Measurements from ENCODE around the gene ACBD3. TPM values are rescaled to one million over a fixed set of nuclear protein-coding genes. Genes with fewer than 3 reads are reported as not detected.

Gene ACBD3
- total RNA-seq, 5 donors from 2014 or later (not counting 1 experiment from before 2014, with no cell fraction given), result 21.7 to 26.2 (median 22.5) TPM

DNA sequence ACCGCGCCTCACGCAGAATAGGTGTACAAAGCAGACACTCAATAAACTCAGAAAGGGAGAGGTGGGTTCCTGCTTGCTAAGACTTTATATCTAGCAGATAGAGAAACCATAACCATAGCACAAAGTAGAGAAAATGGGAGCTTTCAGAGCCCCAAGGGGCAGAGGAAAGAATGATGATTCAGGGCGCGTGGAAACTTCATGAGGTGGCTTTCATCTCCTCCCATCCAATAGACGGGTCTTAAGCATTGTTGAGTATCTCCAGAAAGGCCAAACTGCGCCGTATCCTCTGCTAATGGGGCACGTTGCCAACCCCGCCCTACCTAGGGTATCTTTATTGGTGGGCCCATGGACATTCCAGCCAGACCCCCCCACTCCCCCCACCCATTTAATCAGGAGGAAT is 36.1 kb upstream of the ACBD3 start:
- H3K36me3 Mint-ChIP-seq, result no peaks in the 10 kb centered on the region

GRCh38 chr1:226220473-226221189 is 34.1 kb upstream of the ACBD3 start:
- no peaks in the 10 kb centered on the region for H3K9me3 Mint-ChIP-seq
- 81% methylated on average over 7 of the region's 11 CpGs for WGBS (ENCODE audit: insufficient coverage)
- H3K36me3 ChIP-seq (ENCODE audit: control insufficient read depth in 2 of 2, extremely low read depth in 1 of 2, insufficient read depth in 1 of 2, low read length in 1 of 2), result no peaks in the 10 kb centered on the region
- H3K9me3 ChIP-seq, result no peaks in the 10 kb centered on the region
- no peak overlapping the region for H3K27ac ChIP-seq (ENCODE audit: low read length)
- POLR2A ChIA-PET, result no interaction called here
- H3K4me3 ChIP-seq (ENCODE audit: control insufficient read depth in 1 of 2, extremely low read depth in 1 of 2, low read length in 1 of 2), result no peak overlapping the region
- H3K4me1 Mint-ChIP-seq, result peaks cover 5 to 6% (median 6%) of the 10 kb centered on the region in 3 donors
- CTCF ChIA-PET, result no interaction called here
- no peaks in the 10 kb centered on the region for H3K36me3 Mint-ChIP-seq
- H3K27ac Mint-ChIP-seq, result no peak overlapping the region
- no peak for DNase-seq
- H3K27me3 Mint-ChIP-seq, result peaks cover 8 to 35% of the 10 kb centered on the region in 2 donors
- H3K27me3 ChIP-seq (replicated peaks in 1 of 2; ENCODE audit: control insufficient read depth in 2 of 2, extremely low read depth in 1 of 2, insufficient read depth in 2 of 2, low read length in 1 of 2), result peaks cover 2 to 34% of the 10 kb centered on the region in 2 experiments
- peaks cover 0 to 12% of the 10 kb centered on the region in 2 experiments for H3K4me1 ChIP-seq (ENCODE audit: control insufficient read depth in 1 of 2, extremely low read depth in 1 of 2, insufficient read depth in 2 of 2, low read length in 2 of 2)
- ATAC-seq (replicated peaks in 1 of 4), result no peak
- no peak overlapping the region for H3K4me3 Mint-ChIP-seq

More for the DNA sequence above, 36.1 kb upstream of the ACBD3 start:
- ChIA-PET POLR2A (no interaction called here), CTCF (no interaction called here)
- ATAC-seq (replicated peaks in 1 of 4) (no peak), DNase-seq (no peak)
- Histone ChIP-seq H3K4me3 (ENCODE audit: control insufficient read depth in 1 of 2, extremely low read depth in 1 of 2, low read length in 1 of 2) (no peak overlapping the region), H3K9me3 (no peaks in the 10 kb centered on the region), H3K4me1 (ENCODE audit: control insufficient read depth in 1 of 2, extremely low read depth in 1 of 2, insufficient read depth in 2 of 2, low read length in 2 of 2) (peaks cover 0 to 12% of the 10 kb centered on the region in 2 experiments), H3K36me3 (ENCODE audit: control insufficient read depth in 2 of 2, extremely low read depth in 1 of 2, insufficient read depth in 1 of 2, low read length in 1 of 2) (no peaks in the 10 kb centered on the region), H3K27ac (ENCODE audit: low read length) (no peak overlapping the region), H3K27me3 (replicated peaks in 1 of 2; ENCODE audit: control insufficient read depth in 2 of 2, extremely low read depth in 1 of 2, insufficient read depth in 2 of 2, low read length in 1 of 2) (peaks cover 2 to 34% of the 10 kb centered on the region in 2 experiments)
- Mint-ChIP-seq H3K27me3 (peaks cover 8 to 42% of the 10 kb centered on the region in 2 donors), H3K4me1 (peaks cover 5 to 6% (median 6%) of the 10 kb centered on the region in 3 donors), H3K9me3 (no peaks in the 10 kb centered on the region), H3K27ac (no peak overlapping the region), H3K4me3 (peak overlapping the region in 2 of 3 donors; percentile 17 to 56)
- no CpG with 5 or more reads among the region's 10 CpGs for WGBS (ENCODE audit: insufficient coverage)

DNA sequence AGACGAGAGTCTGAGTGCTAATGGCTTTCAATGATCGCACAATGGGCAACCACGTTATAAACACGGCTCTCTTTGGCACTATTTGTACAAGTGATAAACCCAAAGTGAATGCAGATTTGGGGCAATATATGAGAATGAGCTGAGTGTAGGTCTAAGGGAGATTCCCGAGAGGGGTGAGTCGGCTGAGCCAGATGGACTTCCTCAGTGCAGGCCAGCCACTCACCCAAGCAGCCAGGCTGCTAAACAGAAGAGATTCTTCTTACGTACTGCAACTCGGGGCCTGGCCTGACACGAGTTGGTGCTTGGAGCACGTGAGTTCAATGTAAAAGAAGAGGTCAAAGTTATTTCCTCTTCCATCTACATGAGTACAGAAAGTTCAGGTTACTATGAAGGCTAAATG is 30.7 kb upstream of the ACBD3 start:
- no peaks in the 10 kb centered on the region for H3K4me1 ChIP-seq (ENCODE audit: control insufficient read depth in 1 of 2, extremely low read depth in 1 of 2, insufficient read depth in 2 of 2, low read length in 2 of 2)
- peaks cover 5 to 13% of the 10 kb centered on the region in 2 donors for H3K27me3 Mint-ChIP-seq
- CTCF ChIA-PET, result no interaction called here
- no peak overlapping the region for H3K4me3 ChIP-seq (ENCODE audit: control insufficient read depth in 1 of 2, extremely low read depth in 1 of 2, low read length in 1 of 2)
- H3K9me3 Mint-ChIP-seq, result no peaks in the 10 kb centered on the region
- POLR2A ChIA-PET, result no interaction called here
- WGBS (ENCODE audit: insufficient coverage), result 92% methylated on average over 7 of the region's 10 CpGs
- no peak for DNase-seq
- no peak overlapping the region for H3K27ac Mint-ChIP-seq
- peaks cover 0 to 9% of the 10 kb centered on the region in 2 experiments for H3K27me3 ChIP-seq (replicated peaks in 1 of 2; ENCODE audit: control insufficient read depth in 2 of 2, extremely low read depth in 1 of 2, insufficient read depth in 2 of 2, low read length in 1 of 2)
- H3K4me1 Mint-ChIP-seq, result no peaks in the 10 kb centered on the region
- H3K27ac ChIP-seq (ENCODE audit: low read length), result no peak overlapping the region
- no peak for ATAC-seq (replicated peaks in 1 of 4)
- H3K9me3 ChIP-seq, result no peaks in the 10 kb centered on the region
- H3K4me3 Mint-ChIP-seq, result no peak overlapping the region
- no peaks in the 10 kb centered on the region for H3K36me3 ChIP-seq (ENCODE audit: control insufficient read depth in 2 of 2, extremely low read depth in 1 of 2, insufficient read depth in 1 of 2, low read length in 1 of 2)
- H3K36me3 Mint-ChIP-seq, result no peaks in the 10 kb centered on the region

DNA sequence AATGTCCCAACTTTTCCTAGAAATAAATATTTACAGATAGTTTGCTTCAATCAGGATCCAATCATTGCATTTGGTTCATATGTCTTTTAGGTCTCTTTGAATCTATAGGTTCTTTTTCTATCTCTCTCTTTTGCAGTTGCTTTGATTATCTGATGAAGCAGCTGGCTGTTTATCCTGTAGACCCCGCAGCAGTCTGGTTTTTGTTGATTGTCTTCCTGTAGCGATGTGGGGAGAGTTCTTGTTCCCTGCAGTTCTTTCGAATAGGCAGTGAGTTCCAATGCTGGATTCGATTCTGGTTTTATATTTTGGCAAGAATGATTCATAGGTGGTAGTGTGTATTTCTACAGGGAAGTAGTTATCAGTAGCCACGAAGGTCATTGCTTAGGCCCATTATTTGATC is 29.5 kb upstream of the ACBD3 start:
- H3K4me1 ChIP-seq (ENCODE audit: control insufficient read depth in 1 of 2, extremely low read depth in 1 of 2, insufficient read depth in 2 of 2, low read length in 2 of 2), result no peaks in the 10 kb centered on the region
- peaks cover 0 to 6% of the 10 kb centered on the region in 2 experiments for H3K27me3 ChIP-seq (replicated peaks in 1 of 2; ENCODE audit: control insufficient read depth in 2 of 2, extremely low read depth in 1 of 2, insufficient read depth in 2 of 2, low read length in 1 of 2)
- no peak overlapping the region for H3K4me3 Mint-ChIP-seq
- ChIA-PET POLR2A (no interaction called here), CTCF (no interaction called here)
- H3K36me3 ChIP-seq (ENCODE audit: control insufficient read depth in 2 of 2, extremely low read depth in 1 of 2, insufficient read depth in 1 of 2, low read length in 1 of 2), result no peaks in the 10 kb centered on the region
- H3K9me3 ChIP-seq, result no peaks in the 10 kb centered on the region
- ATAC-seq (replicated peaks in 1 of 4) (no peak), DNase-seq (no peak)
- no peak overlapping the region for H3K27ac ChIP-seq (ENCODE audit: low read length)
- no peaks in the 10 kb centered on the region for H3K36me3 Mint-ChIP-seq
- H3K27me3 Mint-ChIP-seq, result peaks cover 0 to 8% of the 10 kb centered on the region in 2 donors
- no peak overlapping the region for H3K4me3 ChIP-seq (ENCODE audit: control insufficient read depth in 1 of 2, extremely low read depth in 1 of 2, low read length in 1 of 2)
- WGBS (ENCODE audit: insufficient coverage), result 80% methylated on average over 4 of the region's 5 CpGs
- H3K9me3 Mint-ChIP-seq, result no peaks in the 10 kb centered on the region
- no peak overlapping the region for H3K27ac Mint-ChIP-seq
- no peaks in the 10 kb centered on the region for H3K4me1 Mint-ChIP-seq

GRCh38 chr1:226215239-226215638 is 28.7 kb upstream of the ACBD3 start:
- no peak overlapping the region for H3K27ac Mint-ChIP-seq

GRCh38 chr1:226212545-226212944 is 26.0 kb upstream of the ACBD3 start:
- Histone ChIP-seq H3K4me3 (ENCODE audit: control insufficient read depth in 1 of 2, extremely low read depth in 1 of 2, low read length in 1 of 2) (no peak overlapping the region), H3K27me3 (replicated peaks in 1 of 2; ENCODE audit: control insufficient read depth in 2 of 2, extremely low read depth in 1 of 2, insufficient read depth in 2 of 2, low read length in 1 of 2) (no peaks in the 10 kb centered on the region), H3K36me3 (ENCODE audit: control insufficient read depth in 2 of 2, extremely low read depth in 1 of 2, insufficient read depth in 1 of 2, low read length in 1 of 2) (no peaks in the 10 kb centered on the region), H3K4me1 (ENCODE audit: control insufficient read depth in 1 of 2, extremely low read depth in 1 of 2, insufficient read depth in 2 of 2, low read length in 2 of 2) (no peaks in the 10 kb centered on the region), H3K9me3 (no peaks in the 10 kb centered on the region), H3K27ac (ENCODE audit: low read length) (no peak overlapping the region)
- ATAC-seq (replicated peaks in 1 of 4), result no peak
- ChIA-PET CTCF (no interaction called here), POLR2A (no interaction called here)
- 88% methylated on average over 7 of the region's 8 CpGs for WGBS (ENCODE audit: insufficient coverage)
- Mint-ChIP-seq H3K27me3 (no peaks in the 10 kb centered on the region), H3K4me1 (no peaks in the 10 kb centered on the region), H3K4me3 (no peak overlapping the region), H3K27ac (no peak overlapping the region), H3K9me3 (no peaks in the 10 kb centered on the region), H3K36me3 (no peaks in the 10 kb centered on the region)
- DNase-seq, result no peak

More at GRCh38 chr1:226215239-226215638, 28.7 kb upstream of the ACBD3 start:
- no peaks in the 10 kb centered on the region for H3K9me3 Mint-ChIP-seq
- no peaks in the 10 kb centered on the region for H3K36me3 ChIP-seq (ENCODE audit: control insufficient read depth in 2 of 2, extremely low read depth in 1 of 2, insufficient read depth in 1 of 2, low read length in 1 of 2)
- H3K9me3 ChIP-seq, result no peaks in the 10 kb centered on the region
- no peak overlapping the region for H3K4me3 Mint-ChIP-seq
- H3K4me3 ChIP-seq (ENCODE audit: control insufficient read depth in 1 of 2, extremely low read depth in 1 of 2, low read length in 1 of 2), result no peak overlapping the region
- no peaks in the 10 kb centered on the region for H3K4me1 ChIP-seq (ENCODE audit: control insufficient read depth in 1 of 2, extremely low read depth in 1 of 2, insufficient read depth in 2 of 2, low read length in 2 of 2)
- peaks cover 0 to under 1% of the 10 kb centered on the region in 2 experiments for H3K27me3 ChIP-seq (replicated peaks in 1 of 2; ENCODE audit: control insufficient read depth in 2 of 2, extremely low read depth in 1 of 2, insufficient read depth in 2 of 2, low read length in 1 of 2)
- WGBS (ENCODE audit: insufficient coverage), result 86% methylated on average over 2 of the region's 5 CpGs
- POLR2A ChIA-PET, result no interaction called here
- ATAC-seq (replicated peaks in 1 of 4) (no peak), DNase-seq (no peak)
- no peak overlapping the region for H3K27ac ChIP-seq (ENCODE audit: low read length)
- H3K27me3 Mint-ChIP-seq, result peaks cover 0 to 7% of the 10 kb centered on the region in 2 donors
- CTCF ChIA-PET, result no interaction called here
- H3K4me1 Mint-ChIP-seq, result no peaks in the 10 kb centered on the region
- no peaks in the 10 kb centered on the region for H3K36me3 Mint-ChIP-seq
